Right atrium auricular region (tissue), 2 donors: Measurements from ENCODE around the gene NKX1-1. TPM values are rescaled to one million over a fixed set of nuclear protein-coding genes. Genes with fewer than 3 reads are reported as not detected.
"Not testable (repeated sequence)": the region's sequence is repeated elsewhere in the genome, so short reads cannot be mapped to it uniquely, and the experiment has no call there.

Experiments
- DNase-seq: peaks from one replicate; pipeline ENCODE4 v3.0.0-alpha.2; 2019; ENCODE audit warnings: low spot score
- H3K27ac ChIP-seq, 2 donors: fragments of 200-600 bp; sonication (generic); 1 replicate in 1 of 2; 2 replicates in 1 of 2; pipeline ENCODE4 v1.5.1; 2016 to 2019
- H3K27me3 ChIP-seq, 2 donors: fragments of 200-600 bp; sonication (generic); one replicate each; pipeline versions ENCODE4 v1.5.1 to v1.6.0; 2017 to 2019
- H3K36me3 ChIP-seq: fragments of 200-600 bp; sonication (generic); one replicate; pipeline ENCODE4 v1.5.1; 2016
- H3K4me1 ChIP-seq, 2 donors: fragments of 200-600 bp; sonication (generic); one replicate each; pipeline versions ENCODE4 v1.5.1 to v1.6.0; 2017 to 2019
- H3K4me3 ChIP-seq, 2 donors: fragments of 200-600 bp; sonication (generic); 1 replicate in 1 of 2; 2 replicates in 1 of 2; pipeline ENCODE4 v1.5.1; 2017 to 2019; ENCODE audit warnings: mild to moderate bottlenecking in 1 of 2, moderate library complexity in 1 of 2
- H3K9me3 ChIP-seq, 2 donors: fragments of 200-600 bp; sonication (generic); one replicate each; pipeline ENCODE4 v1.5.1; 2019
- total RNA-seq, 2 donors: library from RNA; depleted of rRNA; stranded (reverse); fragments of >200 nt; gene quantifications; one replicate each; pipeline ENCODE4 v1.1.0, GENCODE V29; 2016
- TF ChIP-seq, protein P1 (sequence below), 2 donors: fragments of 200-600 bp; sonication (generic); IDR thresholded peaks; one replicate each; pipeline ENCODE4 v1.5.1; 2019; ENCODE audit warnings: antibody characterized with exemption in 2 of 2

NKX1-1 gene
- total RNA-seq, 2 donors from 2014 or later: not detected

DNA sequence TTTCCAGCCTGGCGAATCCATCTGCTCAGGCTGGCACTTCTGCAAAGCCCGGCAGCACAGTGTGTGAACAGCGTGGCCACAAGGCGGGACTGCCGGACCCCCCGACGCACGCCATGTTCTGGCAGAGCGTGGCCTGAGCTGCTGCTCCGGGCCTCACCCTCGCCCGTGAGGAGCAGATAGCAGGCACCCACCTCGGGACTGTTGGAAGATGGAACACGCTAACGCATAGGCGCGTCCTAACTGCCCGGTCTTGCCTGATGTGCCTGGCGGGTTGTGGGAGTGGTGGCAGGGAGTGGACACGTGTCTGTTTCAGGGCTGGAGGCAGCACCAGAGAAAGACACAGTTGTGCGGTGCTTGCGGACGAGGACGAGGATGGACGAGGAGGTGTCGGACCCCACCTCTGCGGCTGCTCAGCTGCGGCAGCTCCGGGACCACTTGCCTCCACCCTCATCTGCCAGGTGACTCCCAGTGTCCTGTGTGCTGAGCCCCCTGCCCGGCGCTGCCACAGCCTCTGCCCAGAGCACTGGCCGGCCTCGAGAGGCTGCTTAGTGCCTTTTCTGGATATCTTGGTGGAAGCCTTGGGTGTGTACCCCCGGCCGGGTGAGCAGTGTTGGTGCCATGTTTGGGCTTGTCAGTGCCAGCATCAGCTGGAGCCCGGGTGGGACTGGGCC, 31.1 kb downstream of the NKX1-1 start:
- Histone ChIP-seq H3K4me3 (no peak overlapping the region), H3K36me3 (peaks cover 15% of the 10 kb centered on the region)

DNA sequence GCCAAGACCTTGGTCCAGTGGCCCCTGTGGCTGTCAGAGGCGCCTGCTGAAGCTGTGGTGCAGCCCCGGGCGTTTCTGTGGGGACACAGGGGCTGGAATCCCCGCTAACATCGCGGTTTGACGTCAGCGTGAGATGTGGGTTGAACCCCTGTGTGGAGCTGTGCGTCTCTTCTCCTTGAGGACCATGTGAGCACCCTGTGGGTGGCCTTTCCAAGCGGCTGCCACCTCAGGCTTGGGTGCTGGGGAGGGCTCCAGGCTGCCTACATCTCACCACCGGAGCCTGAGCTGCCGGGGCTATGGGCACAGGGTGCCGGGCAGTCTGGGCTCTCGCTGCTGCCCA, 31.6 kb downstream of the NKX1-1 start:
- no peak overlapping the region for H3K27ac ChIP-seq
- H3K4me1 ChIP-seq: no peaks in the 10 kb centered on the region
- TF ChIP-seq, protein P1, sequence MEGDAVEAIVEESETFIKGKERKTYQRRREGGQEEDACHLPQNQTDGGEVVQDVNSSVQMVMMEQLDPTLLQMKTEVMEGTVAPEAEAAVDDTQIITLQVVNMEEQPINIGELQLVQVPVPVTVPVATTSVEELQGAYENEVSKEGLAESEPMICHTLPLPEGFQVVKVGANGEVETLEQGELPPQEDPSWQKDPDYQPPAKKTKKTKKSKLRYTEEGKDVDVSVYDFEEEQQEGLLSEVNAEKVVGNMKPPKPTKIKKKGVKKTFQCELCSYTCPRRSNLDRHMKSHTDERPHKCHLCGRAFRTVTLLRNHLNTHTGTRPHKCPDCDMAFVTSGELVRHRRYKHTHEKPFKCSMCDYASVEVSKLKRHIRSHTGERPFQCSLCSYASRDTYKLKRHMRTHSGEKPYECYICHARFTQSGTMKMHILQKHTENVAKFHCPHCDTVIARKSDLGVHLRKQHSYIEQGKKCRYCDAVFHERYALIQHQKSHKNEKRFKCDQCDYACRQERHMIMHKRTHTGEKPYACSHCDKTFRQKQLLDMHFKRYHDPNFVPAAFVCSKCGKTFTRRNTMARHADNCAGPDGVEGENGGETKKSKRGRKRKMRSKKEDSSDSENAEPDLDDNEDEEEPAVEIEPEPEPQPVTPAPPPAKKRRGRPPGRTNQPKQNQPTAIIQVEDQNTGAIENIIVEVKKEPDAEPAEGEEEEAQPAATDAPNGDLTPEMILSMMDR (IDR thresholded peaks at IDR 0.05): no peak
- no peak overlapping the region for H3K4me3 ChIP-seq
- peaks cover 15% of the 10 kb centered on the region for H3K36me3 ChIP-seq
- DNase-seq: no peak
- no peaks in the 10 kb centered on the region for H3K27me3 ChIP-seq
- no peaks in the 10 kb centered on the region for H3K9me3 ChIP-seq

More for the DNA sequence above, 31.1 kb downstream of the NKX1-1 start:
- Histone ChIP-seq H3K27ac (no peak overlapping the region), H3K9me3 (no peaks in the 10 kb centered on the region), H3K4me1 (no peaks in the 10 kb centered on the region), H3K27me3 (no peaks in the 10 kb centered on the region)
- TF ChIP-seq, protein P1 (IDR thresholded peaks at IDR 0.05): no peak
- no peak for DNase-seq

DNA sequence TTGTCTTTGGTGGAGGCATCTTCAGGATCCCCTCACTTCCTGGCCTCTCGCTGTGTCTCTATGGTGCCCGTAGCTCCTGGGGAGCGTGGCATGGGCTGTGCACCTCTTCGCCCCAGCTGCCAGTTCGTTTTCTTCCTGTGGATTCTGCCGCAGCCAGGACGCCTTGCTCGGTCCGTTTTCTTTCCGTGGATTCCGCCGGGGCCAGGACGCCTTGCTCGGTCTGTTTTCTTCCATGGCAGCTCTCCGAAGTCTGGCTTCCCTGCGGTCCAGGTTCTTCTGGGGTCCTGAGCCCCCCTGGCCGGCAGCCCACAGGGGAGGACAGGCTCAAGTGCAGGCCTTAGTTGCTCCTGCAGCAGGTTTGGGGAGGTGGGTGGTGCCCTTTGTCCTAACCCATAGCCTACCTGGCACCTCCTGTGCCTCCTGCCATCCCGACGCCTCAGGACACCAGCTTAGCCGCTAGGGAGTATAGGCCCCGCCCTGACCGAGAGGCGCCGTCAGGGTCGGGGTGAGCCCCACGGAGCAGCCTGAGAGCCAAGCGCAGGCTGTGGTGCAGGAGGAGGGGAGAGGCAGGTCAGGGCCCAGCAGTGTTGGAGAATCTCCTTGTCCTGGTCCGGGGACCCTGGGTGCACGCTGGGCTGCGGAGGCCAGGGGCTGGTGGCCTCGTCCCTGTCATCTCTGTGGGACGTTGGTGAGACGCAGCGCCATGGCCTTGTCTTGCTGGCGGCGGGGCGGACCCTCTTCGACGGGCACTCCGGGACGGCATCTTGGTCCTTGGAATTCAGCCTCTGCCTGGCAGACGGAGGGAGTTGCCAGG, 32.1 kb downstream of the NKX1-1 start:
- Histone ChIP-seq H3K27ac (no peak overlapping the region), H3K27me3 (no peaks in the 10 kb centered on the region), H3K36me3 (peaks cover 15% of the 10 kb centered on the region), H3K9me3 (no peaks in the 10 kb centered on the region), H3K4me1 (no peaks in the 10 kb centered on the region), H3K4me3 (no peak overlapping the region)
- no peak for DNase-seq
- TF ChIP-seq, protein P1 (IDR thresholded peaks at IDR 0.05): no peak

DNA sequence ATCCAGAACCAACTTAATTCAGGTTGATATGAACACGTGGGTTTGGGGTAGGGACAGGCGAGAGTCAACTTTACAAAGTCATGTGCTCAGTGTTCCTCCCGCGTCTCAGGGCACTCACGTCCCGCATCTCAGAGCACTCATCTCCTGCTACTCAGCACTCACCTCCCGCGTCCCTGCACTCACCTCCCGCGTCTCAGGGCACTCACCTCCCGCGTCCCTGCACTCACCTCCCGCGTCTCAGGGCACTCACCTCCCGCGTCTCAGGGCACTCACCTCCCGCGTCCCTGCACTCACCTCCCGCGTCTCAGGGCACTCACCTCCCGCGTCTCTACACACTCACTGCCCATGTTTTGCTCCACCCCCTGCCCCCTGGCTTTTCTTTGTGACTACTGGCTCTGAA, 33.7 kb downstream of the NKX1-1 start:
- not testable (repeated sequence) for H3K9me3 ChIP-seq, H3K4me3 ChIP-seq, H3K27me3 ChIP-seq, H3K27ac ChIP-seq, H3K4me1 ChIP-seq, DNase-seq
- peaks cover 15% of the 10 kb centered on the region for H3K36me3 ChIP-seq

DNA sequence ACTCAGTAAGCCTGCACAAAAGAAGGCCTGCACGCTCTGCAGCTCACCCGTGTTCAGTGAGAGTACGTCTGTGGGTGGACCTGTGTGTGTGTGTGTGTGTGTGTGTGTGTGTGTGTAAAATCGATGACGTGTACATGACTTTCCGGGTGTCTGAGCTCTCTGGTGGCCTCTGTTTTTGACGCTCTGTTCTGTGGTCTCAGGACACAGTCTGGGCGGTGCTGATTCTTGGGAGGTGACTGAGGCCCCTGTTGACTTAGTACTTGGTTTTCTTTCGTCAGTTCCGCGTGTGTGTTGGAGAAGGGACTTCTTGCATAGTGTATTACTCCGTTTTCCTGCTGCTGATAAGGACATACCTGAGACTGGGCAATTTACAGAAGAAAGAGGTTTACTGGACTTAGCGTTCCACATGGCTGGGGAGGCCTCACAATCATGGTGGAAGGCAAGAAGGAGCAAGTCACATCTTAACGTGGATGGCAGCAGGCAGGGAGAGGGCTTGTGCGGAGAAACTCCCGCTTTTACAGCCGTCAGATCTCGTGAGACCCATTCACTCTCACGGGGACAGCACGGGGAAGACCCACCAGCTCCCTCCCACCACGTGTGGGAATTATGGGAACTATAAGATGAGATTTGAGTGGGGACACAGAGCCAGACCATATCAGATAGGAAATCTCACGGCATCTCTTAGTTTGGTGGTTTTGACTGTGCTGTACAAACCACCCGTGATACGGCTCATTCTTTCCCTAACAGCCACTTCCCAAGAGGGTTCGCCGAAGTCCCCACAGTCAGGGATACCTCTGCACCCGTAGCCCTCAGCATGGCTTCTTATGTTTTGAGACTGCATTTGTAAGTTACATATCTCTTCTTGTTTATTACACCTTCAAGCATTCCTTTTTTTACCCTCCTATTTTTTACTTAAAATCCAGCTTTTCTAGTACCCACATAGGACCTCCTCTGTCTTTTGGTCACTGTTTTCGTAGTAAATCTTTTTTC, 34.8 kb downstream of the NKX1-1 start:
- H3K36me3 ChIP-seq: peaks cover 13% of the 10 kb centered on the region
- no peak for DNase-seq

More for the DNA sequence above, 34.8 kb downstream of the NKX1-1 start:
- H3K27me3 ChIP-seq: no peaks in the 10 kb centered on the region
- H3K27ac ChIP-seq: no peak overlapping the region
- TF ChIP-seq, protein P1 (IDR thresholded peaks at IDR 0.05): no peak
- H3K4me1 ChIP-seq: no peaks in the 10 kb centered on the region
- no peaks in the 10 kb centered on the region for H3K9me3 ChIP-seq
- no peak overlapping the region for H3K4me3 ChIP-seq
